Activated CD8-positive, alpha-beta memory T cell treated with anti-CD3 and anti-CD28 coated beads, Interleukin-2, amount 50 U/mL, for 24 hours (primary cell): ENCODE results near the gene ARHGEF12.
"Not testable (repeated sequence)": the region's sequence is repeated elsewhere in the genome, so short reads cannot be mapped to it uniquely, and the experiment has no call there.

Experiments used
- DNase-seq: peaks from one replicate; pipeline ENCODE4 v3.0.0-alpha.2; 2020; ENCODE audit errors: extremely low read depth

Gene ARHGEF12

GRCh38 chr11:120494595-120494994 is 158.4 kb downstream of the ARHGEF12 start:
- no peak for DNase-seq

GRCh38 chr11:120499088-120499487 is 162.9 kb downstream of the ARHGEF12 start:
- DNase-seq: no peak

- DNase-seq: no peak
Measured at GRCh38 chr11:120499859-120500258, 163.6 kb downstream of the ARHGEF12 start.

GRCh38 chr11:120500414-120501071 is 164.3 kb downstream of the ARHGEF12 start:
- no peak for DNase-seq

- DNase-seq: no peak
Measured at GRCh38 chr11:120501440-120501839, 165.2 kb downstream of the ARHGEF12 start.

- DNase-seq: no peak
Measured at GRCh38 chr11:120501976-120502755, 166.0 kb downstream of the ARHGEF12 start.

- not testable (repeated sequence) for DNase-seq
Measured at GRCh38 chr11:120503529-120503928, 167.3 kb downstream of the ARHGEF12 start.

- no peak for DNase-seq
Measured at GRCh38 chr11:120505801-120506425, 169.7 kb downstream of the ARHGEF12 start.

GRCh38 chr11:120509346-120510053 is 173.3 kb downstream of the ARHGEF12 start:
- no peak for DNase-seq

GRCh38 chr11:120510406-120511115 is 174.3 kb downstream of the ARHGEF12 start:
- DNase-seq: no peak

GRCh38 chr11:120511116-120511819 is 175.1 kb downstream of the ARHGEF12 start, which contains the start of gene GRIK4:
Gene GRIK4, plus strand, starts transcription at chr11:120511748. Its CDS starts 148,571 bp downstream, at chr11:120660319.
- peak; percentile 49 for DNase-seq

GRCh38 chr11:120511820-120512738 is 175.9 kb downstream of the ARHGEF12 start:
- no peak for DNase-seq

- DNase-seq: no peak
Measured at GRCh38 chr11:120512739-120513435, 176.7 kb downstream of the ARHGEF12 start.

GRCh38 chr11:120513436-120514315 is 177.5 kb downstream of the ARHGEF12 start:
- DNase-seq: no peak

GRCh38 chr11:120514541-120515121 is 178.4 kb downstream of the ARHGEF12 start:
- no peak for DNase-seq

GRCh38 chr11:120515186-120515723 is 179.0 kb downstream of the ARHGEF12 start:
- no peak for DNase-seq
